HEK293T (cell line): ENCODE measurements around the gene APOO.

Source experiments
- CTCF ChIA-PET: fragments of 350-600 bp; formaldehyde crosslinking; extraction: SDS; loops from one replicate; lab custom pipeline; 2021; ENCODE audit warnings: antibody characterized with exemption, inconsistent platforms; lab: Yijun Ruan, JAX
- POLR2A ChIA-PET: fragments of 350-600 bp; formaldehyde crosslinking; extraction: SDS; loops from one replicate; lab custom pipeline; 2020; ENCODE audit warnings: antibody characterized with exemption, inconsistent platforms; lab: Yijun Ruan, JAX
- DNase-seq: peaks from one replicate; pipeline ENCODE4 v3.0.0; 2012; ENCODE audit warnings: mixed read lengths; ENCODE audit errors: extremely low spot score
- ARNT ChIP-seq: fragments of 450-650 bp; IDR thresholded peaks from 2 replicates; pipeline ENCODE4 v1.6.1; 2017; ENCODE audit warnings: mild to moderate bottlenecking
- BHLHE40 ChIP-seq: fragments of 450-650 bp; IDR thresholded peaks from 2 replicates; pipeline ENCODE4 v1.6.1; 2016; ENCODE audit warnings: mild to moderate bottlenecking, moderate library complexity, borderline replicate concordance
- CTBP1 ChIP-seq: fragments of 450-650 bp; IDR thresholded peaks from 2 replicates; pipeline ENCODE4 v1.6.1; 2016; ENCODE audit warnings: borderline replicate concordance
- ELF4 ChIP-seq: fragments of 450-650 bp; IDR thresholded peaks from 2 replicates; pipeline ENCODE4 v1.6.1; 2017; ENCODE audit warnings: antibody characterized with exemption
- FOXA1 ChIP-seq: fragments of 450-650 bp; IDR thresholded peaks from 2 replicates; pipeline ENCODE4 v1.6.1; 2016; ENCODE audit warnings: mild to moderate bottlenecking
- FOXK2 ChIP-seq: fragments of 450-650 bp; IDR thresholded peaks from 2 replicates; pipeline ENCODE4 v1.6.1; 2016; ENCODE audit warnings: mild to moderate bottlenecking
- FOXM1 ChIP-seq: fragments of 450-650 bp; IDR thresholded peaks from 2 replicates; pipeline ENCODE4 v1.6.1; 2017; ENCODE audit warnings: mild to moderate bottlenecking, borderline replicate concordance
- HDGF ChIP-seq: fragments of 450-650 bp; IDR thresholded peaks from 2 replicates; pipeline ENCODE4 v1.6.1; 2017; ENCODE audit warnings: antibody characterized with exemption, borderline replicate concordance
- L3MBTL2 ChIP-seq: fragments of 450-650 bp; conservative IDR thresholded peaks from 2 replicates; pipeline ENCODE4 v1.6.1; 2016; ENCODE audit warnings: mild to moderate bottlenecking
- LEF1 ChIP-seq: fragments of 450-650 bp; IDR thresholded peaks from 2 replicates; pipeline ENCODE4 v1.6.1; 2017; ENCODE audit warnings: mild to moderate bottlenecking, borderline replicate concordance
- NFRKB ChIP-seq: fragments of 450-650 bp; IDR thresholded peaks from 2 replicates; pipeline ENCODE4 v1.6.1; 2016; ENCODE audit warnings: mild to moderate bottlenecking, moderate library complexity
- SP1 ChIP-seq: fragments of 450-650 bp; IDR thresholded peaks from 2 replicates; pipeline ENCODE4 v1.6.1; 2017
- SUZ12 ChIP-seq: fragments of 450-650 bp; IDR thresholded peaks from 2 replicates; pipeline ENCODE4 v1.6.1; 2016; ENCODE audit warnings: mild to moderate bottlenecking
- TARDBP ChIP-seq: fragments of 450-650 bp; IDR thresholded peaks from 2 replicates; pipeline ENCODE4 v1.6.1; 2016
- ZNF384 ChIP-seq: fragments of 450-650 bp; IDR thresholded peaks from 2 replicates; pipeline ENCODE4 v1.6.1; 2016
- TF ChIP-seq, protein P1 (sequence below): fragments of 450-650 bp; IDR thresholded peaks from 2 replicates; pipeline ENCODE4 v1.6.1; 2016

The APOO gene

GRCh38 chrX:23822841-23823240 is 84.9 kb downstream of the APOO start:
- no peak for DNase-seq

DNA sequence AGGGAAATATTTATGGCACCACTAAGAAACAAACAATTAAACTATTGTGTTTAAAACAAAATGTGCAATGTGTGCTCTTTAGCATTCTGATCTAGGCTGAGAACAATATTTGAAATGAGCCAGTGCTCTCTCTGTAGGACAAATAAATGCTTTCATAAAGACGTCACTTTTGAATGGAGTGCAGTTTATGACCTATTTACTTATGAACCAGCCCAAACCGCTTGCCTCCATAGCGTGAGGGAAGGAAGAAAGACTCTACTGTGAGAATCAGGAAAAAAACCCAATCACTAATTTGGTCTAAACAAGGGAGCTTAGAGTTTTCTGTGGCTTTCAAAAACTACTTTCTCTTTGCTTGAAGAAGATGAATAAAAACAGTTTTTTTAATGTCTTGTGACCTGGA is 85.3 kb downstream of the APOO start:
- ChIA-PET POLR2A (interaction anchor here (1.4 to 1.8 kb wide), 2 partner anchors 15 to 40 kb away, joined by 6 to 7 read pairs; partner anchors contain the start of gene SAT1), CTCF (interaction anchor here (0.6 kb wide), 2 partner anchors 28 to 1046 kb away, joined by 3 to 6 read pairs; no protein-coding TSS in a partner anchor)
- DNase-seq: no peak
- TF ChIP-seq NFRKB: no peak
- no peak for TF ChIP-seq L3MBTL2
- TF ChIP-seq ARNT: no peak; the same call in 1 of the 2 replicates
- TF ChIP-seq HDGF: no peak
- no peak for TF ChIP-seq SUZ12
- TF ChIP-seq FOXK2: no peak
- no peak for TF ChIP-seq BHLHE40
- no peak; the same call in 1 of the 2 replicates for TF ChIP-seq CTBP1
- TF ChIP-seq SP1: no peak
- 0 out of 2 replicates have a peak, but pooled peaks have one; percentile 14 for TF ChIP-seq FOXM1
- no peak for TF ChIP-seq ELF4
- no peak for TF ChIP-seq TARDBP
- TF ChIP-seq, protein P1, sequence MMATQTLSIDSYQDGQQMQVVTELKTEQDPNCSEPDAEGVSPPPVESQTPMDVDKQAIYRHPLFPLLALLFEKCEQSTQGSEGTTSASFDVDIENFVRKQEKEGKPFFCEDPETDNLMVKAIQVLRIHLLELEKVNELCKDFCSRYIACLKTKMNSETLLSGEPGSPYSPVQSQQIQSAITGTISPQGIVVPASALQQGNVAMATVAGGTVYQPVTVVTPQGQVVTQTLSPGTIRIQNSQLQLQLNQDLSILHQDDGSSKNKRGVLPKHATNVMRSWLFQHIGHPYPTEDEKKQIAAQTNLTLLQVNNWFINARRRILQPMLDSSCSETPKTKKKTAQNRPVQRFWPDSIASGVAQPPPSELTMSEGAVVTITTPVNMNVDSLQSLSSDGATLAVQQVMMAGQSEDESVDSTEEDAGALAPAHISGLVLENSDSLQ: peak; percentile 65
- TF ChIP-seq FOXA1: no peak
- TF ChIP-seq LEF1: no peak
- TF ChIP-seq ZNF384: peak; percentile 60

More at GRCh38 chrX:23822841-23823240, 84.9 kb downstream of the APOO start:
- POLR2A ChIA-PET: interaction anchor here (1.8 kb wide), 1 partner anchor 16 kb away, joined by 6 read pairs; no protein-coding TSS in a partner anchor
- CTCF ChIA-PET: interaction anchor here (0.6 to 0.9 kb wide), 3 partner anchors 29 to 1045 kb away, joined by 3 to 6 read pairs (median 3); no protein-coding TSS in a partner anchor
- TF ChIP-seq ARNT: no peak
- TF ChIP-seq ZNF384: no peak
- no peak for TF ChIP-seq CTBP1
- no peak for TF ChIP-seq FOXK2
- TF ChIP-seq SP1: no peak
- no peak for TF ChIP-seq FOXM1
- TF ChIP-seq, protein P1: no peak
- no peak for TF ChIP-seq FOXA1
- no peak for TF ChIP-seq NFRKB
- no peak for TF ChIP-seq HDGF
- TF ChIP-seq ELF4: no peak
- no peak for TF ChIP-seq BHLHE40
- no peak for TF ChIP-seq LEF1
- no peak for TF ChIP-seq TARDBP
- TF ChIP-seq L3MBTL2: no peak
- no peak for TF ChIP-seq SUZ12

- ChIA-PET POLR2A (interaction anchor here (1.4 to 1.8 kb wide), 2 partner anchors 15 to 39 kb away, joined by 6 to 7 read pairs; partner anchors contain the start of gene SAT1), CTCF (no interaction called here)
- DNase-seq: no peak
- no peak for TF ChIP-seq ELF4
- TF ChIP-seq HDGF: no peak
- no peak for TF ChIP-seq SUZ12
- no peak for TF ChIP-seq ARNT
- TF ChIP-seq FOXA1: no peak
- TF ChIP-seq SP1: no peak
- TF ChIP-seq ZNF384: no peak
- no peak for TF ChIP-seq LEF1
- TF ChIP-seq, protein P1: no peak
- TF ChIP-seq BHLHE40: no peak
- TF ChIP-seq CTBP1: no peak
- TF ChIP-seq FOXM1: no peak
- no peak for TF ChIP-seq L3MBTL2
- no peak for TF ChIP-seq FOXK2
- TF ChIP-seq NFRKB: no peak
Observed at GRCh38 chrX:23821847-23822246, 85.9 kb downstream of the APOO start.

DNA sequence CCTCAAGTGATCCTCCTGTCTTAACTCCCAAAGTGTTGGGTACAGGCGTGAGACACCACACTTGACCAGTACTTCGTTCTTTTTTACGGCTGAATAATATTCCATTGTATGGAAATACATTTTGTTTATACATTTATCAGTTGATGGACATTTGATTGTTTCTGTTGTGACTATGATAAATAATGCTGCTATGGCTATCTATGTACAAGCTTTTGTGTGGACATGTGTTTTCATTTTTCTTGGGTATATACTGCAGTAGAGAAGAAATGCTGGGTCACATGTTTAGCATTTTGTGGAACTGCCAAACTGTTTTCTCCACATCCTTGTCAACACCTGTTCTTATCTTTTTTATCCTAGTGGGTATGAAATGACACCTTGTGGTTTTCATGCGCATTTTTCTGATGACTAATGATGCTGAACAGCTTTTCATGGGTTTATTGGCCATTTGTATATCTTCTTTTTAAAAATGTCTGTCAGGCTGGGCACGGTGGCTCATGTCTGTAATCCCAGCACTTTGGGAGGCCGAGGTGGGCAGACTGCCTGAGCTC is 87.4 kb downstream of the APOO start:
- DNase-seq: no peak
- POLR2A ChIA-PET: no interaction called here
- CTCF ChIA-PET: interaction anchor here (1.2 kb wide), 1 partner anchor 13 kb away, joined by 4 read pairs; no protein-coding TSS in a partner anchor

More for the DNA sequence above, 87.4 kb downstream of the APOO start:
- TF ChIP-seq HDGF: no peak
- TF ChIP-seq, protein P1: no peak
- no peak for TF ChIP-seq FOXA1
- TF ChIP-seq CTBP1: no peak
- no peak for TF ChIP-seq ZNF384
- no peak for TF ChIP-seq SP1
- no peak for TF ChIP-seq ELF4
- TF ChIP-seq NFRKB: no peak
